Stimulated activated CD4-positive, alpha-beta T cell treated with anti-CD3 and anti-CD28 coated beads, Interleukin-4, amount 100 ng/mL, for 48 hours (primary cell): ENCODE results near the gene TIMP2.
A peak's percentile ranks its signal among the peaks of the same experiment; 100 is the strongest.
"Not testable (repeated sequence)": the region's sequence is repeated elsewhere in the genome, so short reads cannot be mapped to it uniquely, and the experiment has no call there.

Experiments used
- DNase-seq, 2 donors: peaks; one replicate each; pipeline ENCODE4 v3.0.0-alpha.2; 2020; ENCODE audit warnings: low read depth in 2 of 2

The TIMP2 gene

DNA sequence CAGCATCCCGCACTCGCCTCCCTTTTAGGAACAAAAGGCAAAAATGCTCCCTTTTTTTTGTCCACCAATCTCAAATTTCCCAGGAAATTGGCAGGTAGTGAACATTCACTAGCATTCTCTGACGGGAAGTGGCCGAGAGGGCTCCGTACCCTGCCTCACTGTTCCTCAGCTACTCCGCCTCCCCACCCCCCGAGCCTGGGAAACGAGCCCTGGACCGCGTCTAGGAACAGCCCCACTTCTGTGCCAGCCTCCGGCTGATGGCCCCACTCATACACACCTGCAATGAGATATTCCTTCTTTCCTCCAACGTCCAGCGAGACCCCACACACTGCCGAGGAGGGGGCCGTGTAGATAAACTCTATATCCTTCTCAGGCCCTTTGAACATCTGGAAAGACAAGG, 54.6 kb downstream of the TIMP2 start:
- DNase-seq, result no peak

DNA sequence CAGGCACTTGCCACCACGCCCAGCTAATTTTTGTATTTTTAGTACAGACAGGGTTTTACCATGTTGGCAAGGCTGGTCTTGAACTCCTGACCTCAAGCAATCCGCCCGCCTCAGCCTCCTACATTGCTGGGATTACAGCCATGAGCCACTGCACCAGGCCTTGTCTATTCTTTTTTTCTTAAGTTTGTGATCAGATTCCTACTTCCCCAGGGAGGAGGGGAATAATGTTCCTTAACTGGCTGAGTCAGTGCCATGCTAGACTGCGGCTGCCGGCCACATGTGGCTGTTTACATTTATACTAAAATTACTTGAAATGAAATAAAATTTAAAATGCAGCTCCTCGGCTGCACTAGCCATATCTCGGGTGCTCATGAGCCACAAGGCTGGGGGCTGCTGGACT, 56.8 kb downstream of the TIMP2 start:
- no peak for DNase-seq

DNA sequence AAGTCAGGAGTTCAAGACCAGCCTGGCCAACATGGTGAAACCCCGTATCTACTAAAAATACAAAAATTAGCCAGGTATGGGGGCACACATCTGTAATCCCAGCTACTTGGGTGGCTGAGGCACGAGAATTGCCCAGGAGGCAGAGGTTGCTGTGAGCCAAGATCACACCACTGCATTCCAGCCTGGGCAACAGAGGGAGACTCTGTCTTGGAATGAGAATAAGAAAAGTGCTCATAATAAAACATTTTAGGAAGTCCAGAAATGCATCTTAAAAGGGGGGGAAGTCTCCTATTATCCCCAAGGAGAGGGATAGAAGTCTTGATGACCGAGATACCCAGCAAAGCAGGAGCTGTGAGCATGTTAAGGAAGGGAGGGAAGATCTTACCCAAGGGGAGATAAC, 58.1 kb downstream of the TIMP2 start:
- DNase-seq, result not testable (repeated sequence)

DNA sequence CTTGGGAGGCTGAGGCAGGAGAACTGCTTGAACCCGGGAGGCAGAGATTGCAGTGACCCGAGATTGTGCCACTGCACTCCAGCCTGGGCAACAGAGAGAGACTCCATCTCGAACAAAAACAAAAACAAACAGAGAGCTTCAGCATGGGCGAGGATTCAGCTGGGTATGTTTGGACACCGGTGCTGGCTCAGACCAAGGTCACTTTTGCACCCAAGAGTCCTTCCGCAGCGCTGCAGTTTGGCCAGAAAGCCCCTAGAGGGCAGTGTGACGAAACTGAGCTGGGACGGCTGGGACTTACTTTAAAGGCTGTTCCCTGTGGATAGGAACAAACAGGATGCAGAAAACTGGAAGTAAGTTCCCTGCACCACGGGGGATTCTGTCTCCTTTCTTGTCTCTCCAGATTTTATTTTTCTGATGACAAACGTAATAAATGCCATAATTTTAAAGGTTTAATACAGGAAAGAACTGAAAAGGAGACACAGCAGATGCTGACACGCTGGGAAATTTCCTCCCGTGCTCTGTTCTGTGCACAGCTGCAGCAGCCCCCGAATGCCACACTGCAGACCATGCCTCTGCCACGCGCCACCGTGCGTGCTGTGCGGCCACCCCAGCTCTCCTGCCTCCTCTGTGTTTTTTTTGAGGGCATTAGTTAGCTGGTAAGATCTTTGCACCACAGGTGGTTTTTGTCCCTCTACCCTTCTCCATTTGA, 59.4 kb downstream of the TIMP2 start:
- DNase-seq, result peak; percentile 42 to 59

DNA sequence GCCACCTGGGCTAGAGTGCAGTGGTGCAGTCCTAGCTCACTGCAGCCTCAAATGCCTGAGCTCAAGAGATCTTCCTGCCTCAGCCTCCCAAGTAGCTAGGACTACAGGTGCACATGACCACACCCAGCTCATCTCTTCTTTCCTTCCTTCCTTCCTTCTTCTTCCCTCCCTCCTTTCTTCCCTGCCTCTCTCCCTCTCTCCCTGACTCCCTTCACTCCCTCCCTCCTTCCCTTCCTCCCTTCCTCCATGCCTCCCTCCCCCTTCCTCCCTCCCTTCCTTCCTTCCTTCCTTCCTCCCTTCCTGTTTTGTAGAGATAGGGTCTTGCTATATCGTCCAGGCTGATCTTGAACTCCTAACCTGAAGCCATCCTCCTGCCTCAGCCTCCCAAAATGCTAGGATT, 61.1 kb downstream of the TIMP2 start:
- DNase-seq, result no peak

DNA sequence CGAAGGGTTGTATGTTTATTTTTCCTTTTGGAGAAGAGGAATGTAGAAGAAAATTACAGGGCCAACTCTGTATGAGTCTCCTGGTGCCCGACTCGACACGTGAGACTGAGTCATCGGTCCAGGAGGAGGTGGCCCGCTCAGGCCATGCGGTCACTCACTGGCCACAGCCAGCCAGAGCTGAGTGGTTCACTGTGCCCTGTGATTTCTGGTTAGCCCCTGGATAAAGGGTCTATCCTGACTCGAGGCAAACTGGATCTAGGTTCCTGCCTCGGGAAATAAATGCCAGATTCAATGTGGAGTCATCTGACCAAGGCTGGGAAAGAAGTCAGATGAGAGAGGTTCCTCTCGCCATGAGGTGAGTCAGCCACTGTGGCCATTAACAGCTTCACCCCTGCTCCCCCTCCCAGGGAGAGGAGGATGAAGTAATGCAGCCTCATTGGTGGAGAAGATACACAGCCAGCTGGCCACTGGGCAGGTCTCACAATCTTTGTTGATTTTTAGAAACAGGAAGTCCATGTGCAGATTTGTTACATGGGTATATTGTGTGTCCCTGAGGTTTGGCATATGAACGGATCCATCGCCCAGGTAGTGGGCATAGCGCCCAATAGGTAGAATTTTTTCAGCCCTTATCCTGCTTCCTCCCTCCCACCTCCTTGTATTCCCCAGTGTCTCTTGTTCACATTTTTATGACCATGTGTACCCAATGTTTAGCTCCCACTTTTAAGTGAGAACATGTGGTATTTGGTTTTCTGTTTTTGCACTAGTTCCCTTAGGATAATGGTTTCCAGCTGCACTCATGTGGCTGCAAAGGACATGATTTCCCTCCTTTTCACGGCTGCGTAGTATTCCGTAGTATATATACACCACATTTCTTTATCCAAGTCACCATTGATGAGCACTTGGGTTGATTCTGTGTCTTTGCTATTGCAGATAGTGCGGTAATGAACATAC, 62.8 kb downstream of the TIMP2 start:
- DNase-seq, result no peak

DNA sequence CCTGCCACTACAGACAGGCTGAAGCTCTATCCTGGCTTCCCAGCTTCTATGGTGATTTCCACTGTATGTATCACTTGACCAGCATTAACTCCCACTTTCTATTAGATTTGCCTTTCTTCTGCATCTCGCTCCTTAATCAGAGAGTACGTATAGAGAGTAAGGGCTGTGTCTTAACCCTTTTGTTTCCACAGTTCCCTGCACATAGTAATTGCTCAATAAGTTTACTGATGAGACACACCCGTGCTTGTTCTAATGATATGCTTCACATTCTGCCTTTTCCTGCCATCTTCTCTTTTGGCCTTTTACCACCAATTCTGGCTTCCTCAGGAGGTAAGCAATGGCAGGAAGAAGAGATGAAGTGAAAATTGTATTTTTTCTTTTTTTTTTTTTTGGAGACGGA, 64.0 kb downstream of the TIMP2 start:
- DNase-seq, result no peak

DNA sequence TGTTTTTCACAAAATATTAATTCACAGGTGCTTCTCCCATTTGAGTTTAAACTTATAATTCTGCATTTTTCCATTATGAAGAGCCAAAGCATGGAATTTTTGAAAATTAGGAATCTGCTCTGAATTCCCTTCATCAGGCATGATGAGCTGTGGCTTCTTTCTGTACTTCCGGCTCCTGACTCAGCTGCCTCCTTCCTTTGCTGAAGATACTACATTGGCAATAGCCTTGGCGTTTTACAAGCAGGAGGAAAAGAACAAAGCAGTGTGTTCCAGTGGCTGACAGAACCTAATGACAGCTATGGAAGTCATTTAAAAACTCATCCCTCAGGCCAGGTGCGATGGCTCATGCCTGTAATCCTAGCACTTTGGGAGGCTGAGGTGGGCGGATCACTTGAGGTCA, 66.1 kb downstream of the TIMP2 start:
- no peak for DNase-seq

DNA sequence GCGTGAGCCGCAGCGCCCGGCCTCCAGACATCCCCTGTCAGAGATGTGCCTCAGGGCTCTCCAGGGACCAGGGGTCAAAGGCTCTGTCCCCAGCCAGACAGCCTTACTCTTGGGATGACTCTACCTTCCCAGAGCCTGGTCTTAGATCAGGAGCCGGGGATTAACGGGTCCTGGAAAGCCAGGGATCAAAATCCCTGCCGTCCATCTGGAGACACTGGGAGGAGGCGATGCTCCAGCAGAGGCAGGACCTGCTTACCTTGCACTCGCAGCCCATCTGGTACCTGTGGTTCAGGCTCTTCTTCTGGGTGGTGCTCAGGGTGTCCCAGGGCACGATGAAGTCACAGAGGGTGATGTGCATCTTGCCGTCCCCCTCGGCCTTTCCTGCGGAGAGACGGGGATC, 67.9 kb downstream of the TIMP2 start:
- DNase-seq, result no peak

DNA sequence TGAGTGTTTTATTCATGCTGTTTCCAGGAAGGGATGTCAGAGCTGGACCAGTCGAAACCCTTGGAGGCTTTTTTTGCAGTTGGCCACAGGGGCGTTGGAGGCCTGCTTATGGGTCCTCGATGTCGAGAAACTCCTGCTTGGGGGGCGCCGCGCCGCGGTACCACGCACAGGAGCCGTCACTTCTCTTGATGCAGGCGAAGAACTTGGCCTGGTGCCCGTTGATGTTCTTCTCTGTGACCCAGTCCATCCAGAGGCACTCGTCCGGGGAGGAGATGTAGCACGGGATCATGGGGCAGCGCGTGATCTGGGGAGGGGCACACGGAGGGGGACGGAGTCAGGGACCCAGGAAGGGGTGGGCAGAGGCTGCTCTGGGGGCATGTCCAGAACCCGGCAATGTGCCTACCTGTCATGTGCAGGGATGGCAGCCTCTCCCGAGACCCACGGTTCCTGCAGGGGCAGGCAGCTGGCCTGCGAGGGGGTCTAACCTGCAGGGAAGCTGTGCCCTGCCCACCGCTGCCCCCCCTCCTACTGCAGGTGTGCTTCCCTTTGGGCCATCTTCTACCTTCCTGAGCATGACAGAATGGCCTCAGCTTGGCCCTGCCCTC, 69.5 kb downstream of the TIMP2 start:
- DNase-seq, result no peak

DNA sequence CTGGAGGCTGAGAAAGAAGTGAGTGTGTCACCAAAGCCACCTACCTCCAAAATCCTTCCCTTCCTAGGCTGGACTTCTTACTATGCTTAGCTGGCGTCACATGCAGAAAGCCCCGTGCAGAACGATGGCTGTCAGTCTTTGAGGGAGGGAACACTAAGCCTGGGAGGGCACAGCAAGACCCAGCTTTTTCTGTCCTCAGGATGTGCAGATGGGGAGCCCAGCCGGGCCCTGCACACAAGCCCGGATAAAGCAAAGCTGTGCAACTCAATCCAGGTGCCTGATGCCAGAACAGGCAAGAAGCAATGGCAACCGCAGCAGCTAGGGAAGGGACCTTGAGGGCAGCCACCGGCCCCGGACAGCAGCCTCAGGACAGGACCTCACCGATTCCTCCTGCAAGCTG, 70.7 kb downstream of the TIMP2 start:
- DNase-seq, result no peak

DNA sequence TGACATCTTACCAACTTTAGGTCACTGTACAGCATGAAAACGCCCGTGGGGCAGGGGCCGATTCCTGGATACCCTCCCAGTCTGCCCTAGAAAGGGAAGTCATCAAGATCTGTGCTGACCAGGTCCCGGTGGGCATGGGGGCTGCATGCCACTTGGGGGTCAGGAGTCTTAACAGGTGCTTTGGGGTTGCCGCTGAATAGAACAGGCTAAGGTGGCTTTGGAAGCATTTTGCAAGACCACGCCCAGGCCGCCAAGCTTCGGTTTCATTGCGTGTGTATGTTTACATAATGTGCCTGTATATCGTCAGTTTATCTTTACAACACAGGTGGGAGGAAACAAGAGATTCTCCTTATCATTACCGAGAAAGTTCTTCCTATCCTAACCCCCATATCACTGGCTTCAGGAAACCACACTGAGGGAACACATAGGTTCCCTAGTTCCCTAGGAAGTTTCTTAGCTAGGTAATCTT, 71.2 kb downstream of the TIMP2 start:
- no peak for DNase-seq

DNA sequence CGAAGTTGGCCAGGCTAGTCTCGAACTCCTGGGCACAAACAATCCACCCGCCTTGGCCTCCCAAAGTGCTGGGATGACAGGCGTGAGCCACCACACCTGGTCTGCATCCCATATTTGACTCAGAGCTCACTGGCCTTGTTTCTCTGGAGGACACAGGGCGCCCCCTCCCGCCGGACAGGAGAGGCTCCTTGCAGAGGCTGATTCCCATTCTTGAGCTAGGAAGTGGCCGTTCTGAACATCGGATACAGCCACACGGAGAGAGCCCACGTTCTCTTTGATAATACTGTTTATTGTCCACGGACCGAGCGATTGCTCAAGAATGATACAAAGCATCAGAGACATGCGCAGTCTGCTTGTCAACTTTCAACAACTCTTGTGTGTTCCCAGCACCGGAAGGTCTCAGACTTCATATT, 72.5 kb downstream of the TIMP2 start:
- no peak for DNase-seq

DNA sequence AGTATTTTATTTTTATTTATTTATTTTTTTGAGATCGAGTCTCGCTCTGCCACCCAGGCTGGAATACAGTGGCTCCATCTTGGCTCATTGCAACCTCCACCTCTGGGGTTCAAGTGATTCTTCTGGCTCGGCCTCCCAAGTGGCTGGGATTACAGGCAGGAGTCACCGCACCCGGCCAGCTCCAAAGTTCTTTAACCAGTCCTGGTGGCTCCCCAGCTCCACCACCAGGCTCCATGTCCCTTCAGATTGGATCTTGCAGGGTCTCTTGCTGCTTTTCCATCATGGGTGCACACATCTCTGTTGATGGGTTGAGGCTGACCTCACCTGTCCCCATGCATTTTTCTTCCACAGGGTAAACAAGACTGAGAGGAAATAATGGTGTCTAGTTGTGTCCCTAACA, 76.2 kb downstream of the TIMP2 start:
- DNase-seq, result no peak

DNA sequence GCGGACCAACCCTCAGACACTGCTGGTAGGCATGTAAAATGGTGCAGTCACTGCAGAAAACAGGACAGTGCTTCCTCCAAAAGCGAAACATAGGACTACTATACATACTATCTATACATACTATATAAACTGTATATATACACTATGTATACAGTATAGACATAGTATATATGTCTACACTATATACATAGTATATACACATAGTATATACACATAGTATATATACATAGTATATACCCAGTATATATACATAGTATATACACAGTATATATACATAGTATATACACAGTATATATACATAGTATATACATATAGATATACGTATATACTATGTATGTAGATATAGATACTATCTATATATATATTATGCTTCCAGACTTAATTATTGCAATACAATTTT, 78.1 kb downstream of the TIMP2 start:
- DNase-seq, result no peak

DNA sequence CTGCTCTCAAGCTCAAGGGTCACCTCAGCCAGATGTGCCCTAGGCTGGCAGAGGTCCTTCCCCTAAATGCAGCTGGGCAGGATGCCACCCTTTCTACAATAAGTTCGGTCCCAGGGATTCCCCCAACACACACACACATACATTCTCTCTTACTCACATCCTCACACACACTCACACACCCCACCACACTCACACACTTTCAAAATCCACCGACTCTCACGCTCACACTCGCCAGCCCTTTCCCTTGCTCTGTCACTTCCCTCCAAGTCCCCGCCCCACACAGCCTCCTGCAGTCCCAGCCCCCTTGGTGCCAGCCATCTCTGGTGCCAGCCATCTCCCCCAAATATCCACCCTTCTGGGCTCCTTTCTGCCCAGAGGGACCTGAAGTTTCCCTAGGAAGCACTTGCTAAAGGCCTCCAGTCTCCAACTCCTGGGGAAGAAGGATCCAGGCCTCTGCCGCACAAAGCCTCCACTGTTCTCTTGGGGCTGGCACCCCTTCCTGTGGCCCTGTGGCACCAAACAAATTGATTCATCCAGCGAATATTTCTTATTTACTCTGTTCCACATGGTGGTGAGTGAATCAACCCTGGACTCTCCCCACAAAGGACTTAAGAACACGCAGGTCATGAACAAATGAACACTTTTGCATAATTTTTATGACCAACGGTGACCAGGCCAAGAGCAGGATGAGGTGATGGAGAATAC, 80.7 kb downstream of the TIMP2 start:
- no peak for DNase-seq

DNA sequence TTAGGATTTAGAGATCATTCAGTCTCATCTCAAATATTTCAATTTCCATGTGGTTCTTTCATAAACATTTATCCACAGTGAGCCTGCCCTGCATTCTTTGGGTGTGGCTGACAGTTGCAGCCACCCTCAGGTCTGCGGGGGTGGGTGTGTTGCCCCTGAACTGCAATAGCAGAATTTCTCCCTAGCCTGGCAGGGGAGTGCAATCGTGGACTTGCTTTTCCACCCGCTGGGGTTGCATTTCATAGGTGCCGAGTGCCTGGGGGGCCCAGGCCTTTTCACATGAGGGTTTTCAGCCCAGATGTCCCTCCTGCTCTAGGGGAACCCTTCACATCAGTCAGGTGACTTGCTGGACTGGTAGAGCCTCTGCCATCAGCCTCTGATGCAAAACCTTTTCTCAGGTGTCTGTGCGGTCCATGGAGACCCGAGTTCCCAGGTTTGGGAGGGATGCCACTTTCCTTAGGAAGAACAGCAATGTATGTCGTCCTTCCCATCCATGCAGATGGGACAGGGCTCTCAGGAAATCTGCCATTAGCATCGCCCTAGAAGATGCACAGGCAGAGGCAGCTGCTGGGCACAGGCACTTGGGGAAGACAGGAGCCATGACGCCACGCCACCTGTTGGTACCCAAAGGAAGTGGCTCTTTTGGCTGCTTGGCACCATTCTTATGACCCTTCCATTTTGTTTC, 82.2 kb downstream of the TIMP2 start:
- DNase-seq, result peak; percentile 50

DNA sequence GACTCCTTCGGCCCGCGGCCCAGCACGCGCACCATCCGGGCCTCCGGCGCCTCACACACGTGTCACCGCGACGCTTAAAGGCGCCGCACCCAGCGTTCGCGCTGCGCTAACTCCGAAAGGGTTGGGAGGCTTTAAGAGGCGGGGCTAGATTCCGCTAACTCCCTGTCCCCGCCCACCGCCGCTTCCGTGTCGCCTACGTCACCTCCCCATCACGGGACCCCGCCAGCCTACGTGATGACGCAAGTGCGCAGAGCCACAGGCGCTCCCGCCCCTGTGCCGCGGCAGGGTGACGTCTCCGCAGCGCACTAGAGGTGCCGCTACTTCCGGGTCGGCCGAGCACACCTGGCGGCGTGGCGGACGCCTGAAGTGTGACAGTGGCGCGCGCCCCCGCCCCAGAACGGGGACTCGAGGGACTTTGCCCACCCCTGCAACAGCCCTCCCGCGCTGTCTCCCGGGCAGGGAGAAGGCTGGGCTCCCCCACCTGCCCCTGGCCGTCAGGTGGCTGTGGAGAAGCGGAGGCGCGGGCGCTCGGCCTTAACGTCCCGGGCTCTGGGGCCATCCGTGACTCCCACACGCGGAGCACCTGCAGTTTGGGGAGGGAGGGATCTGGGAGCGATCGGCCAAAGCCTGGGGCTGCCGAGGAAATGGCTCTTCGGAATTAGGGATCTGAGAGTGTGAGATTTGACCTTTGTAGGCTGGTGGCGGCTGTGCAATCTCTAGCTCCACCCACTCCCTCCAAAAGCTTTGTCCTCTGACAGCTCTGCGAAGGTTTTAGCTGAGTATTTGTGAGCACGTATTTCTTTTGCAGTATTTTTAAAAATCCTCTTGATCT, 84.2 kb downstream of the TIMP2 start, which contains the start of gene USP36:
USP36 (minus strand) TSS at position 35 of the 832 bp plus-strand sequence. CDS start 4,451 bp downstream, outside the sequence.
- DNase-seq, result peak; percentile 100

DNA sequence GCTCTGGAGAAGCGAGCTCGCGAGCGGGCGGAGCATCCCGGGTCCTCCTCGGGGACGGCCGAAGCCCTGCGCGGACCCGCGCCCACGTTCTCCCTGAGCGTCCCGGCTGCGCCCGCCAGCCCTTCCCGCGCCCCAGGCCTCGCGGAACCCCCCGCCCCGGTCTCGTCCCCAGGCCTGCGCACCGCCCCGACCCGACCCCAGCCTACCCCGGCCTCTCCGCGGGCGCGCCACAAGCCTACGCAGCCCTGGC, 84.7 kb downstream of the TIMP2 start:
- no peak for DNase-seq

DNA sequence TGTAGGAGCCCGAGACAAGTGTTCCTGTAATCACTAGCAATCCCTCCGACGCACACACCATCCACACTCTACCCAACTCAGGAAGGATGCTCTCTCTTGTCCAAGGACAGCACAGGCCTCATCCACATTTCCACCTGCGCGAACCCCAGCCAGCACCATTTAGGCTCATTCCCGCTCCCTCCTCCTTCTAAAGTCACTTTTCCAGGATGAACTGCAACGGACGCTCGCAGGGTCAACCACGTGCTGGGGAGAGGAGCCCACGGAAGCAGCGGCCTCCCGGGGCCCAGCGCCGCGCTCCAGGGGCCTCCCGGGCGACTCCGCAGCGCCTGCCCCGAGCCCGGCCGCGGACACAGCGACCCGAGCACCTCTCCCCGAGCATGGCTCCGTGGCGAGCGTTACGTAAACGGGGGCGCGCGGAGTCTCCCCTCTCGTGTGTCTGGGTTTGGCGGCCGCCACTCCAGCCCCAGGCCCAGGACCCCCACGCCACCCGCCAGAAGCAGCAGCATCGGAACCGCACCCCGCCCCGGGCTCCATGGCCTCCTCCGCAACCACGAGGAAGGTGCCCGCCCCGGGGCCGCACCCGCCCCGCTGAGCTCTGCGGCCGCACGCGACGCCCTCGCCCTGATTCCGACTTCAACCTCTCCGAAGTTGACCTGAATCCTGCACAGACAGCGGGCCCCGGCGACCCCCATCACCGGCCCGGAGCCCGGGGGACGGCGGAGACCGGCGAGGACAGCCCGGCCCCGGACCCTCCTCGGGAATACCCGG, 85.2 kb downstream of the TIMP2 start:
- DNase-seq, result peak; percentile 34 to 45
